ENCODE measurements around the gene PAIP1.

PAIP1 gene

DNA sequence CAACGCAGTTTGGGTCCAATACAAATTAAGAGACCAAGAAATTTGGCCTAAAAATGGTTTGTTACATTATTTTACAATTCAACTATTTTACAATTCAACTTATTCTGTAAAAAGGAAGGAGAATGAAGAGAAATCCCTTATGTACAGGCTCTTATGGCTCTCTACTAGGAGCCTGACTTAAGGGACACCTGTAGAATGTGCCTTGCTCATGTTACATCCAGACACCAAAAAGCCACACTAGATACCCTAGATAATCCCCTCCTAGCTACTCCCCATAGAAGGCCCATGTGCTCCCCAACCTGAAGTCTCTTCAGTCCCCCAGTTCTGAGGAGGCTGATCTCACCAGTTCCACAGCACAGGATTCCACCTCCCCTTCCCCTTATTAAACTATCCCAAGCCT lies 32.0 kb upstream of the PAIP1 start:
- Histone ChIP-seq H3F3A (ENCODE audit: insufficient read depth, low read length) (no peaks in the 10 kb centered on the region), H3K9me2 (replicated peaks; ENCODE audit: insufficient read depth, low read length) (no peaks in the 10 kb centered on the region), H3K79me2 (ENCODE audit: low read length) (no peaks in the 10 kb centered on the region), H3K4me3 (ENCODE audit: low read length) (no peak overlapping the region), H3K9ac (ENCODE audit: low read length) (no peak overlapping the region), H2AFZ (ENCODE audit: low read length) (no peak overlapping the region), H3K27me3 (replicated peaks; ENCODE audit: insufficient read depth, low read length) (no peaks in the 10 kb centered on the region), H3K36me3 (replicated peaks; ENCODE audit: insufficient read depth, low read length) (no peaks in the 10 kb centered on the region), H3K9me3 (replicated peaks; ENCODE audit: insufficient read depth, low read length) (no peaks in the 10 kb centered on the region), H3K4me2 (ENCODE audit: low read depth, low read length) (no peak overlapping the region), H4K20me1 (ENCODE audit: insufficient read depth, low read length) (no peaks in the 10 kb centered on the region), H3K27ac (ENCODE audit: low read length) (no peak overlapping the region), H3K4me1 (ENCODE audit: low read length) (no peaks in the 10 kb centered on the region)
- no peak for DNase-seq
- TF ChIP-seq, protein P1, sequence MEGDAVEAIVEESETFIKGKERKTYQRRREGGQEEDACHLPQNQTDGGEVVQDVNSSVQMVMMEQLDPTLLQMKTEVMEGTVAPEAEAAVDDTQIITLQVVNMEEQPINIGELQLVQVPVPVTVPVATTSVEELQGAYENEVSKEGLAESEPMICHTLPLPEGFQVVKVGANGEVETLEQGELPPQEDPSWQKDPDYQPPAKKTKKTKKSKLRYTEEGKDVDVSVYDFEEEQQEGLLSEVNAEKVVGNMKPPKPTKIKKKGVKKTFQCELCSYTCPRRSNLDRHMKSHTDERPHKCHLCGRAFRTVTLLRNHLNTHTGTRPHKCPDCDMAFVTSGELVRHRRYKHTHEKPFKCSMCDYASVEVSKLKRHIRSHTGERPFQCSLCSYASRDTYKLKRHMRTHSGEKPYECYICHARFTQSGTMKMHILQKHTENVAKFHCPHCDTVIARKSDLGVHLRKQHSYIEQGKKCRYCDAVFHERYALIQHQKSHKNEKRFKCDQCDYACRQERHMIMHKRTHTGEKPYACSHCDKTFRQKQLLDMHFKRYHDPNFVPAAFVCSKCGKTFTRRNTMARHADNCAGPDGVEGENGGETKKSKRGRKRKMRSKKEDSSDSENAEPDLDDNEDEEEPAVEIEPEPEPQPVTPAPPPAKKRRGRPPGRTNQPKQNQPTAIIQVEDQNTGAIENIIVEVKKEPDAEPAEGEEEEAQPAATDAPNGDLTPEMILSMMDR (IDR thresholded peaks at IDR 0.05; ENCODE audit: low read length): no peak
- no peak for TF ChIP-seq EZH2phosphoT487 (IDR thresholded peaks at IDR 0.05; ENCODE audit: low read length)
- no peak for TF ChIP-seq EZH2 (optimal IDR thresholded peaks at IDR 0.05; ENCODE audit: low read depth, low read length)

GRCh38 chr5:43584166-43584699 lies 27.4 kb upstream of the PAIP1 start:
- no peaks in the 10 kb centered on the region for H3K27me3 ChIP-seq (replicated peaks; ENCODE audit: insufficient read depth, low read length)
- no peak overlapping the region for H3K4me2 ChIP-seq (ENCODE audit: low read depth, low read length)
- DNase-seq: no peak
- H3F3A ChIP-seq (ENCODE audit: insufficient read depth, low read length): no peaks in the 10 kb centered on the region
- no peak overlapping the region for H3K4me3 ChIP-seq (ENCODE audit: low read length)
- H3K27ac ChIP-seq (ENCODE audit: low read length): no peak overlapping the region
- no peaks in the 10 kb centered on the region for H3K4me1 ChIP-seq (ENCODE audit: low read length)
- TF ChIP-seq, protein P1 (IDR thresholded peaks at IDR 0.05; ENCODE audit: low read length): no peak
- no peak for TF ChIP-seq EZH2 (optimal IDR thresholded peaks at IDR 0.05; ENCODE audit: low read depth, low read length)
- no peak for TF ChIP-seq EZH2phosphoT487 (IDR thresholded peaks at IDR 0.05; ENCODE audit: low read length)
- H4K20me1 ChIP-seq (ENCODE audit: insufficient read depth, low read length): no peaks in the 10 kb centered on the region
- H3K79me2 ChIP-seq (ENCODE audit: low read length): no peaks in the 10 kb centered on the region
- H3K36me3 ChIP-seq (replicated peaks; ENCODE audit: insufficient read depth, low read length): no peaks in the 10 kb centered on the region
- H2AFZ ChIP-seq (ENCODE audit: low read length): no peak overlapping the region
- H3K9me3 ChIP-seq (replicated peaks; ENCODE audit: insufficient read depth, low read length): no peaks in the 10 kb centered on the region
- H3K9me2 ChIP-seq (replicated peaks; ENCODE audit: insufficient read depth, low read length): no peaks in the 10 kb centered on the region
- H3K9ac ChIP-seq (ENCODE audit: low read length): no peak overlapping the region

GRCh38 chr5:43583724-43584123 lies 26.8 kb upstream of the PAIP1 start:
- H3K79me2 ChIP-seq (ENCODE audit: low read length): no peaks in the 10 kb centered on the region
- H3K4me2 ChIP-seq (ENCODE audit: low read depth, low read length): no peak overlapping the region
- no peak overlapping the region for H2AFZ ChIP-seq (ENCODE audit: low read length)
- no peak for DNase-seq
- no peak for TF ChIP-seq EZH2 (optimal IDR thresholded peaks at IDR 0.05; ENCODE audit: low read depth, low read length)
- TF ChIP-seq, protein P1 (IDR thresholded peaks at IDR 0.05; ENCODE audit: low read length): no peak
- no peak for TF ChIP-seq EZH2phosphoT487 (IDR thresholded peaks at IDR 0.05; ENCODE audit: low read length)
- no peaks in the 10 kb centered on the region for H3K27me3 ChIP-seq (replicated peaks; ENCODE audit: insufficient read depth, low read length)
- H3K9me3 ChIP-seq (replicated peaks; ENCODE audit: insufficient read depth, low read length): no peaks in the 10 kb centered on the region
- no peak overlapping the region for H3K9ac ChIP-seq (ENCODE audit: low read length)
- H3K4me1 ChIP-seq (ENCODE audit: low read length): no peaks in the 10 kb centered on the region
- H3K9me2 ChIP-seq (replicated peaks; ENCODE audit: insufficient read depth, low read length): no peaks in the 10 kb centered on the region
- H3K27ac ChIP-seq (ENCODE audit: low read length): no peak overlapping the region
- no peaks in the 10 kb centered on the region for H4K20me1 ChIP-seq (ENCODE audit: insufficient read depth, low read length)
- no peak overlapping the region for H3K4me3 ChIP-seq (ENCODE audit: low read length)
- no peaks in the 10 kb centered on the region for H3K36me3 ChIP-seq (replicated peaks; ENCODE audit: insufficient read depth, low read length)
- no peaks in the 10 kb centered on the region for H3F3A ChIP-seq (ENCODE audit: insufficient read depth, low read length)
